OCI-LY7 (cell line): ENCODE results near the gene OXA1L. TPM values are rescaled to one million over a fixed set of nuclear protein-coding genes. Genes with fewer than 3 reads are reported as not detected.
A peak's percentile ranks its signal among the peaks of the same experiment; 100 is the strongest.
"Not testable (repeated sequence)": the region's sequence is repeated elsewhere in the genome, so short reads cannot be mapped to it uniquely, and the experiment has no call there.

Experiments
- BruUV-seq: library from RNA; stranded (reverse); fragments of 400-500 nt; replicated peaks from 2 replicates; lab custom pipeline; 2021; lab: Mats Ljungman, UMichigan
- CTCF ChIA-PET: fragments of 300-600 bp; sonication (Branson Sonifier 250); formaldehyde crosslinking; loops from one replicate; lab custom pipeline; 2022; ENCODE audit warnings: antibody characterized with exemption; ENCODE audit not compliant: unreplicated experiment; lab: Charles Lee
- POLR2A ChIA-PET: fragments of 300-600 bp; sonication (Branson Sonifier 250); formaldehyde crosslinking; loops from one replicate; lab custom pipeline; 2022; ENCODE audit warnings: antibody characterized with exemption; lab: Charles Lee
- DNase-seq: peaks from one replicate; pipeline ENCODE4 v3.0.0-alpha.2; 2015; ENCODE audit warnings: low spot score
- H2AFZ ChIP-seq: fragments of 200-600 bp; sonication (generic), shearing (Covaris generic); 2 replicates; pipeline ENCODE4 v1.6.1; 2014; ENCODE audit warnings: mild to moderate bottlenecking, antibody characterized with exemption, low read length, moderate library complexity
- H3K27ac ChIP-seq: fragments of 200-600 bp; sonication (generic); 2 replicates; pipeline ENCODE4 v1.5.1; 2014; ENCODE audit warnings: mixed run types, low read depth, mild to moderate bottlenecking, moderate library complexity, low read length, inconsistent platforms; ENCODE audit not compliant: poor library complexity, severe bottlenecking
- H3K36me3 ChIP-seq: fragments of 200-600 bp; sonication (generic); 2 replicates; pipeline ENCODE4 v1.6.1; 2014; ENCODE audit warnings: mild to moderate bottlenecking, antibody characterized with exemption, low read length, moderate library complexity, mixed read lengths; ENCODE audit not compliant: insufficient read depth
- H3K4me1 ChIP-seq: fragments of 200-600 bp; sonication (generic); 2 replicates; pipeline ENCODE4 v1.5.1; 2014; ENCODE audit warnings: mild to moderate bottlenecking, low read length; ENCODE audit not compliant: insufficient read depth, poor library complexity, severe bottlenecking
- H3K4me2 ChIP-seq: fragments of 200-600 bp; sonication (generic); 2 replicates; pipeline ENCODE4 v1.6.1; 2014; ENCODE audit warnings: mild to moderate bottlenecking, low read length
- H3K4me3 ChIP-seq: fragments of 200-600 bp; sonication (generic); 2 replicates; pipeline ENCODE4 v1.5.1; 2014; ENCODE audit warnings: mild to moderate bottlenecking, low read depth, low read length; ENCODE audit not compliant: poor library complexity, severe bottlenecking
- H3K79me2 ChIP-seq: fragments of 200-600 bp; sonication (generic); 2 replicates; pipeline ENCODE4 v1.6.1; 2016; ENCODE audit warnings: low read depth, mild to moderate bottlenecking, low read length, moderate library complexity, mixed read lengths; ENCODE audit not compliant: insufficient read depth
- H3K9me2 ChIP-seq: fragments of 200-600 bp; sonication (generic); 2 replicates; pipeline ENCODE4 v1.6.1; 2016; ENCODE audit warnings: mild to moderate bottlenecking, low read length, mixed read lengths; ENCODE audit not compliant: insufficient read depth
- H3K9me3 ChIP-seq: fragments of 200-600 bp; sonication (generic); 2 replicates; pipeline ENCODE4 v1.6.1; 2014; ENCODE audit warnings: mild to moderate bottlenecking, mixed run types, low read length, mixed read lengths
- H4K20me1 ChIP-seq: fragments of 200-600 bp; sonication (generic); 2 replicates; pipeline ENCODE4 v1.6.1; 2014; ENCODE audit warnings: mild to moderate bottlenecking, antibody characterized with exemption, low read length, moderate library complexity, mixed read lengths; ENCODE audit not compliant: insufficient read depth
- EZH2phosphoT487 ChIP-seq: fragments of 200-600 bp; sonication (generic); IDR thresholded peaks from 2 replicates; pipeline ENCODE4 v1.6.1; 2018; ENCODE audit warnings: low read depth, borderline replicate concordance, mild to moderate bottlenecking, mixed run types, antibody characterized with exemption, low read length, moderate library complexity, mixed read lengths
- intact Hi-C: fragments of 100-400 bp; cut with micrococcal nuclease; formaldehyde crosslinking; loops from one replicate; pipeline ENCODE4 v1.10.0; 2022; ENCODE audit not compliant: unreplicated experiment
- total RNA-seq, 2 experiments: library from RNA; depleted of rRNA in 1 of 2; stranded (reverse); fragments of >200 nt in 1 of 2; shearing (Covaris generic) in 1 of 2; gene quantifications; 2 replicates each; pipeline ENCODE4 v1.2.3, GENCODE V29; 2014 to 2022
- TF ChIP-seq, protein P1 (sequence below): fragments of 200-600 bp; sonication (generic); conservative IDR thresholded peaks from 2 replicates; pipeline ENCODE4 v1.5.1; 2014; ENCODE audit warnings: mild to moderate bottlenecking, antibody characterized with exemption, low read length, moderate library complexity, mixed read lengths

Gene OXA1L
- total RNA-seq, 2 experiments from 2014 or later: 141 to 153 TPM

- H2AFZ ChIP-seq: no peak overlapping the region
- DNase-seq: no peak
- ChIA-PET CTCF (no interaction called here), POLR2A (interaction anchor here (0.5 to 1.2 kb wide), 4 partner anchors 16 to 218 kb away, joined by 3 to 4 read pairs (median 3); no protein-coding TSS in a partner anchor)
- no peak overlapping the region for H3K4me3 ChIP-seq
- H3K4me2 ChIP-seq: peak overlapping the region; percentile 41
- peaks cover 45% of the 10 kb centered on the region for H3K36me3 ChIP-seq
- no peaks in the 10 kb centered on the region for H3K9me3 ChIP-seq
- peaks cover 63% of the 10 kb centered on the region for H3K4me1 ChIP-seq
- peak overlapping the region; percentile 71 for H3K27ac ChIP-seq
- no TSS peak for BruUV-seq
- peaks cover 49% of the 10 kb centered on the region for H3K79me2 ChIP-seq
- no peak for TF ChIP-seq EZH2phosphoT487
- TF ChIP-seq, protein P1, sequence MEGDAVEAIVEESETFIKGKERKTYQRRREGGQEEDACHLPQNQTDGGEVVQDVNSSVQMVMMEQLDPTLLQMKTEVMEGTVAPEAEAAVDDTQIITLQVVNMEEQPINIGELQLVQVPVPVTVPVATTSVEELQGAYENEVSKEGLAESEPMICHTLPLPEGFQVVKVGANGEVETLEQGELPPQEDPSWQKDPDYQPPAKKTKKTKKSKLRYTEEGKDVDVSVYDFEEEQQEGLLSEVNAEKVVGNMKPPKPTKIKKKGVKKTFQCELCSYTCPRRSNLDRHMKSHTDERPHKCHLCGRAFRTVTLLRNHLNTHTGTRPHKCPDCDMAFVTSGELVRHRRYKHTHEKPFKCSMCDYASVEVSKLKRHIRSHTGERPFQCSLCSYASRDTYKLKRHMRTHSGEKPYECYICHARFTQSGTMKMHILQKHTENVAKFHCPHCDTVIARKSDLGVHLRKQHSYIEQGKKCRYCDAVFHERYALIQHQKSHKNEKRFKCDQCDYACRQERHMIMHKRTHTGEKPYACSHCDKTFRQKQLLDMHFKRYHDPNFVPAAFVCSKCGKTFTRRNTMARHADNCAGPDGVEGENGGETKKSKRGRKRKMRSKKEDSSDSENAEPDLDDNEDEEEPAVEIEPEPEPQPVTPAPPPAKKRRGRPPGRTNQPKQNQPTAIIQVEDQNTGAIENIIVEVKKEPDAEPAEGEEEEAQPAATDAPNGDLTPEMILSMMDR: no peak
- H3K9me2 ChIP-seq: no peaks in the 10 kb centered on the region
- intact Hi-C loops: no loop called here
- no peaks in the 10 kb centered on the region for H4K20me1 ChIP-seq
Observed at GRCh38 chr14:22786685-22787084, 20.2 kb downstream of the OXA1L start.

DNA sequence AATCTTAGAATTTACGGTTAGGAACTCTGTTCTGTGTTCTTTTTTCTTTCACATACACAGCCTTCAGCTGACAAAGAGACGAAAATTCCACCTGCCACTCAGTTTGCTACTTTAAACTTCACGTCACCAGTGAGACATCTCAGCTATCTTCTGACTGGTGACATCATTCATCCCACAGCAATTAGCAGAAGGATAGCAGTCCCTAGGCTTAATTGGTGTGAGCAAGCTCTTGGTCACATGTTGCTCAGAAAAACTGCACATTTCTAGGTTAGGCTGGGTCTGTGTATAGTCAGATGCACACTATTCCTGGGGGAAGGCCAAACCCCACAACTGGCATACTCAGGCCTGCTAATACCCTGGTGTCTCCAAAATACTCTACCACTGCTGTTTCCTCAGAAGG, 24.8 kb downstream of the OXA1L start:
- Histone ChIP-seq H3K27ac (peak overlapping the region; percentile 90), H3K79me2 (peaks cover 72% of the 10 kb centered on the region), H3K9me3 (0 out of 2 replicates have a peak, but pooled peaks cover 5% of the 10 kb centered on the region), H3K9me2 (no peaks in the 10 kb centered on the region), H2AFZ (peak overlapping the region; percentile 30; the same call in 1 of the 2 replicates), H3K4me3 (peak overlapping the region; percentile 33), H3K4me1 (peaks cover 72% of the 10 kb centered on the region), H4K20me1 (no peaks in the 10 kb centered on the region), H3K4me2 (peak overlapping the region; percentile 72), H3K36me3 (peaks cover 51% of the 10 kb centered on the region)
- TF ChIP-seq EZH2phosphoT487: no peak
- TF ChIP-seq, protein P1: no peak
- CTCF ChIA-PET: interaction anchor here (0.6 to 0.7 kb wide), 2 partner anchors 127 to 495 kb away, joined by 3 read pairs; no protein-coding TSS in a partner anchor
- intact Hi-C loops: loop anchor here (2.0 kb wide), 1 partner anchor 24 kb away; the partner anchor contains the start of gene SLC7A7
- no TSS peak for BruUV-seq
- DNase-seq: no peak
- POLR2A ChIA-PET: interaction anchor here (0.5 to 1.6 kb wide), 14 partner anchors 8 to 319 kb away, joined by 3 to 14 read pairs (median 5); partner anchors contain the start of genes DAD1 and OXA1L

DNA sequence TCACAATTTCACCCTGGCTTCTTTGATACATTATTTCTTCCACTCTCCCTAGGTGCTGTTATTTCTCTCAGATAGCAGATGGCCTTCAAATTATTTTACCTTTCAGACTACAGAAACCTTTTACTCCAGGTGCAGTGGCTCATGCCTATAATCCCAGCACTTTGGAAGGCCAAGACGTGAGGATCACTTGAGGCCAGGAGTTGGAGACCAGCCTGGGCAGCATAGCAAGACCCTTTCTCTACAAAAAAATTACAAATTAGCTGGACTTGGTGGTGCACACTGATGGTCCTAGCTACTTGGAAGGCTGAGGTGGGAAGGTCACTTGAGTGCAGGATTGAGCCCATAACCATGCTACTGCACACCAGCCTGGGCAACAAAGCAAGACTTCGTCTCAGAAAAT, 25.7 kb downstream of the OXA1L start:
- H2AFZ ChIP-seq: no peak overlapping the region
- TF ChIP-seq, protein P1: no peak
- TF ChIP-seq EZH2phosphoT487: no peak
- H3K36me3 ChIP-seq: peaks cover 52% of the 10 kb centered on the region
- peaks cover 75% of the 10 kb centered on the region for H3K4me1 ChIP-seq
- intact Hi-C loops: no loop called here
- ChIA-PET POLR2A (interaction anchor here (0.6 to 1.4 kb wide), 9 partner anchors 9 to 222 kb away, joined by 3 to 14 read pairs (median 4); partner anchors contain the start of genes DAD1 and OXA1L), CTCF (interaction anchor here (0.6 to 0.7 kb wide), 2 partner anchors 9 to 126 kb away, joined by 3 to 4 read pairs; no protein-coding TSS in a partner anchor)
- 0 out of 2 replicates have a peak overlapping the region, but pooled peaks have one; percentile 4 for H3K4me2 ChIP-seq
- H3K9me3 ChIP-seq: 0 out of 2 replicates have a peak, but pooled peaks cover 5% of the 10 kb centered on the region
- BruUV-seq: no TSS peak
- no peak for DNase-seq
- no peak overlapping the region for H3K4me3 ChIP-seq
- no peaks in the 10 kb centered on the region for H3K9me2 ChIP-seq
- H3K79me2 ChIP-seq: peaks cover 72% of the 10 kb centered on the region
- H3K27ac ChIP-seq: peak overlapping the region; percentile 90
- H4K20me1 ChIP-seq: no peaks in the 10 kb centered on the region

DNA sequence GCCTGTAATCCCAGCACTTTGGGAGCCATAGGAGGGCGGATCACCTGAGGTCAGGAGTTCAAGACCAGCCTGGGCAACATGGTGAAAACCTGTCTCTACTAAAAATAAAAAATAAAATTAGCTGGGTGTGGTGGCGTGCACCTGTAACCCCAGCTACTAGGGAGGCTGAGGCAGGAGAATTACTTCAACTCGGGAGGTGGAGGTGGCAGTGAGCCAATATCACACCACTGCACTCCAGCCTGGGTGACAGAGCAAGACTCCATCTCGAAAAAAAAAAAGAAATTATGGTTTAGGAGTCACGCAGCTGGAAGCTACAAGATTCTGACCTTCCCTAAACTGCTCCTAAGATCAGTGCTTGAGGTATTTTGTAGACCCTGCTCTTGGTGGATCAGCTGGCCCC, 27.1 kb downstream of the OXA1L start:
- H3K4me3 ChIP-seq, CTCF ChIA-PET, H3K9me2 ChIP-seq, BruUV-seq, H3K9me3 ChIP-seq, intact Hi-C loops, DNase-seq, H2AFZ ChIP-seq, H4K20me1 ChIP-seq: not testable (repeated sequence)
- peaks cover 87% of the 10 kb centered on the region for H3K4me1 ChIP-seq
- peaks cover 50% of the 10 kb centered on the region for H3K36me3 ChIP-seq
- POLR2A ChIA-PET: interaction anchor here (0.7 to 2.7 kb wide), 8 partner anchors 9 to 863 kb away, joined by 3 to 37 read pairs (median 4); partner anchors contain the start of gene SLC7A7
- H3K79me2 ChIP-seq: peaks cover 70% of the 10 kb centered on the region
- H3K27ac ChIP-seq: peak overlapping the region; percentile 85
- peak overlapping the region; percentile 69; the same call in 1 of the 2 replicates for H3K4me2 ChIP-seq
